Activated CD4-positive, CD25-positive, alpha-beta regulatory T cell (primary cell): Measurements from ENCODE around the gene STEAP2.
"Not testable (repeated sequence)": the region's sequence is repeated elsewhere in the genome, so short reads cannot be mapped to it uniquely, and the experiment has no call there.

Source experiments
- DNase-seq, 4 experiments: peaks; one replicate each; lab custom pipeline; 2025; lab: John Stamatoyannopoulos, UW

STEAP2 gene

DNA sequence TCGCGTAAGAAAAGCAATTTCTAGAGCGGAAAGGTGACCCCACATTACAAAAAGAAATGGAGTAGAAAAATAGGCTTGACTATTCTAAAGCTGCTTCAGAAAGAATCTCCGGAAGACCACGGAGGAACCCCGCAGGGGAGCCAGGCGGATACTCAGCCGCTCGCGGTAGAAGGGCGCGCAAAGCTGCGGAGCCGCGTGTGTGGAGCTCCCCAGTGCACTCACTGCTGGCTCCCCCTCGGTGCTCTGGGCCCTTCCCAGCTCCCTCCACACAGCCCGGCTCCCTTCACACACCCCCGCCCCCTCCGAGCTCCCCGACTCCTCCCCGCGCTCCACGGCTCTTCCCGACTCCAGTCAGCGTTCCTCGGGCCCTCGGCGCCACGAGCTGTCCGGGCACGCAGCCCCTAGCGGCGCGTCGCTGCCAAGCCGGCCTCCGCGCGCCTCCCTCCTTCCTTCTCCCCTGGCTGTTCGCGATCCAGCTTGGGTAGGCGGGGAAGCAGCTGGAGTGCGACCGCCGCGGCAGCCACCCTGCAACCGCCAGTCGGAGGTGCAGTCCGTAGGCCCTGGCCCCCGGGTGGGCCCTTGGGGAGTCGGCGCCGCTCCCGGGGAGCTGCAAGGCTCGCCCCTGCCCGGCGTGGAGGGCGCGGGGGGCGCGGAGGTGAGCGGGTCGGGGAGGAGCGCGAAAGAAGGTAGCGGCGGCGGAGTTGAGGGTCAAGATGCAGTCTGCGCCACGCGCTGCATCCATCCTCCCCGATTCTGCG lies at the start of gene STEAP2:
TSS of gene STEAP2 (plus strand) at position 350 of the 758 bp plus-strand sequence. CDS start 13,343 bp downstream, outside the sequence.
- no peak for DNase-seq

DNA sequence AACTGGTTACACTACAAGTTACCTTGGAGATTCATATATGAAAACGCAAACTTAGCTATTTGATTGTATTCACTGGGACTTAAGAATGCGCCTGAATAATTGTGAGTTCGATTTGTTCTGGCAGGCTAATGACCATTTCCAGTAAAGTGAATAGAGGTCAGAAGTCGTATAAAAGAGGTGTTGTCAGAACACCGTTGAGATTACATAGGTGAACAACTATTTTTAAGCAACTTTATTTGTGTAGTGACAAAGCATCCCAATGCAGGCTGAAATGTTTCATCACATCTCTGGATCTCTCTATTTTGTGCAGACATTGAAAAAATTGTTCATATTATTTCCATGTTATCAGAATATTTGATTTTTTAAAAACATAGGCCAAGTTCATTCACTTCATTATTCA lies 48.0 kb upstream of the STEAP2 start:
- no peak for DNase-seq

DNA sequence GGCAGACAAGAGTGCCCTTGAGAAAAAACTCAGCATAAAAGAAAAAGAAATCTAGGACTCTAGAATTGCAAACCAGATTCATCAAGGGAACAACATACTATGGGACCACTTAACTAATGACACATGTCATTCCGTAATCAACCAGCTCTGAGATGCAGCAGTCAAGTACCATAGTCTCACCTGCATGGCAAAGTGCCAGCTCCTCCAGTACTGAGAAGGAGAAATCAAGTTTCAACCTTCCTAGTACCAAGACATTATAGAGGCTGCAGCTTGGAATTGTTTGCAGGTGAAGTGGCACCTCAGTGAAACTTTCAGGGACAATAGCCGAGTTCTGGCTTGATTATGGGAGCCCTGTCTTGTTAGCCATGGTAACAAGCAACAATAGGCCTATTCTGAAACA lies 45.8 kb upstream of the STEAP2 start:
- no peak for DNase-seq

DNA sequence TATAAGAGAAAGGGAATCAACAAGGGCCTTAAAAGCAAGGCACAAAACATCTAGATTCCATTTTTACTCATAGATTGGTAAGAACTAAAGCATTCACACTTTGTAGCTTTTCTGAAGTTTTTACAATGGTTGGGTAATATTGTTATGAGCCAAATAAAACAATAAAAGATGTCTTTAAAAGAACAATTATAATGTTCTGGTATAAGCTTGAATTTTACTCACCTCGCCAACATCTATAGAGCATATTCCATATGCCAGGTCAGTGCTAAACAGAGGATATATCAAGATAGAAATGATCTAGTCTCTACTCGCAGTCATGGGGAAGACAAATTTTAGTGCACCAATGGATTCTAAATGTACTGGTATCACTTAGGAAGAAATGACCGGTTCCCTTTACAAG lies 45.4 kb upstream of the STEAP2 start:
- DNase-seq, result no peak

DNA sequence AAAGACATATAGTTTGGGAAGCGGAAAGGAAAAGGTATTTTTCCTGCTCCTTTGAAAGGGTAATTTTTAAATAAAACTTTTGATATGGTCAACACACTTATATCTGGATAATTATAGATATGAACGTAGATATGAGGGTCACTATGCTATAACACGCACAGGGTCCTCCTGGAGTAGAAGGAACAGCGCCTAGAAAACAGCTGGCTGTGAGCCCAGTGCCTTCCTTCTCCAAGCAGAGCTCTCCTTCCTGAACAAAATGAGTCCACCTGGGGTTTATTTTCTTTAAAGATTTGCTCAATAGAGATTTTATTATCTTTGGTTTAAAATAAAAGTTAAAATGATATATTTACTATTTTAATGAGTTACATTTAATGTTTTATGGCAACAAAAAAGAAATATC lies 44.2 kb upstream of the STEAP2 start:
- DNase-seq, result no peak

DNA sequence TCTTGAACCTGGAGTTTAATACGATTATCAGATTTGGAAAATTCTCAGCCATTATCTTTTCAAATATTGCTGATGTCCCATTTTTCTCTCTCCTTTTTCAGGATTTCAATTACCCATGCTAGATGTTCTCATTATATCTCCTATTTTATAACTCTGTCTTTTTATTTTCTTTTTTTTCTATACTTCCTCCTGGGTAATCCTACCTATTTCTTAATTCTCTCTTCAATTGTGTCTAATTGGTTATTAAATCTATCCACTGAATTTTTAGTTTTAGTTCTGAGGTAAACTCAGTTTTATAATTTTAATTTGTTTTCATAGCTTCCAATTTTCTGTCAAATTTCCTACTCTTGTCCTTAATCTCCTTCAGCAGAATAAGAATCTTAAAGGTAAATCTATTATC lies 41.6 kb upstream of the STEAP2 start:
- no peak for DNase-seq

DNA sequence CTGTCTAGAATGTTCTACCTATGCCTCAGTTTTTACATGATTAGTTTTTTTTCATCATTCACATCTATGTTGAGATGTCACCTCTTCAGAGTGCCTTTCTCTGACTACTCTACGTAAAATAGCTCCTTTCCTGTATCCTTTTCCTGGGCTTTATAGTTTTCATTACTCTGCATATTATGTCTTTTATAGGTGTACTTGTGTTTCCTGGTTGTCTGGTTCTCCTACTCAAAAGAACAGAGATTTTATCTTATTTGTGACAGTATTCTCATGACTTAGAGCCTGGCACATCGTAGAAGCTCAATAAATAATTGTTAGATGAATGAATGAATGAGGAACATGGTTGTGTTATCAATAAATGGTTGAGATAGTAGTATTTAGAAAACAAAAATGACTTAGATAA lies 39.4 kb upstream of the STEAP2 start:
- DNase-seq, result no peak

DNA sequence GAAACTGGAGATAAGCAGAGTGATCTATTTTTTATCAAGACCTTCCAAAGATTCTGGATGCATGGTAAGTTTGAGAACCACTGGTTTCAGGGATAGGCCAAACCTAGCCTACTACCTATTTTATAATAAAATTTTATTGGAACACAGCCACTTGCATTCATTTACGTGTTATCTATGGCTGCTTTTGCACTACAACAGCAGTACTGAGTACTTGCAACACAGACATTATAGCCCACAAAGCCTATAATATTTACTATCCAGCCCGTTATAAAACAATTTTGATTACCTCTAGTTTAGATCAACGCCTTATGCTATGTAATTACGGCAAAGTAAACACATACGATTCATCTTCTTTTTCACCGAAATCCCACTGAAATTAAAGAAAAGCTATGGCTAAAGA lies 38.9 kb upstream of the STEAP2 start:
- DNase-seq, result no peak

DNA sequence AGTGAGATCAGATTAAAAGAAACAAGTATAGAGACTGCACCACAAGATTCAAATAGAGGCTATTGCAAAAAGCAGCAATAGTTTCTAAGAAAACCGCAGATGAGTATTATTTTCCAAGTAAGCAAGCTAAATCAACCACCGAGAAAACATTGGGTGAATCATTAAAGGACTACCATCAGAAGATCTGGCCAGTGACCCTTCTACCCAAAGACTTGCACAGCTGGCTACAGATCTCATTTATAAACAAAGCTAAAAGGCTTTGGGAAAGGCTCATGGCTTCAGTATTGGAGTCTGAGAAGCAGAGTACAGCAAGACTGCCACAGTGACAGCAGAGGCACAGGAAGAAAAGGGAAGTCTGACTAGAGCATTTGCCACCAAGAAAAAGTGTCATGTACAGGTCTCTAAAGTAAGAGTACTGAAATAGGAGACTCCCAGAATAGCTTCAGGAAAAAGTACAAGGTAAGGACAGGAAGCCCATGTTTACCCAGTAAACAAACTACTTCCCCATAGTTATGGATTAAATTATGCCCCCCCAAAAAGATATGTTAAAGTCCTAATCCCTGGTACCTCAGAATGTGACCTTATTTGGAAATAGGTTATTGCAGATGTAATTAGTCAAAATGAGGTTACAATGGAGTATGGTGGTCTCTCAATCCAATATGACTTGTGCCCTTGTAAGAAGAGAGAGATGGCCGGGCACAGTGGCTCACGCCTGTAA lies 38.3 kb upstream of the STEAP2 start:
- no peak for DNase-seq

DNA sequence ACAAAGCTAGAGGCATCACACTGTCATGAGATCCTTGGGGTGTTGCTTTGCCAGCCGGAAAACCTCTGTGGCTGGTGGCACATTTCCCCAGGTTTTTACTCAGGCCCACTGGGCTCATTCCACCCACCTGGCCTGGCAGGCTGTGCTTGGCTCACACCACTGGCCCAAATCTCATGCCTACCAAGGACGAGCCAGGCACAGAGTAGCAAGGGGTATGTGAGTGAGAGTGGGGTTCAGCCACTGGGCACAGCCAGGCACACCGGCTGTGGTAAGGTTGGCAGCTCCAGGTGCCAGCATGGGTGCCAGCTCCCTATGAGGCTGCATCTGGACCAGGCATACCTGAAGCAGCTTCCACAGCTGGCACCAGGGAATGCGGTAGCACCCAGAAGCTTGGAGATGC lies 35.9 kb upstream of the STEAP2 start:
- DNase-seq, result no peak

DNA sequence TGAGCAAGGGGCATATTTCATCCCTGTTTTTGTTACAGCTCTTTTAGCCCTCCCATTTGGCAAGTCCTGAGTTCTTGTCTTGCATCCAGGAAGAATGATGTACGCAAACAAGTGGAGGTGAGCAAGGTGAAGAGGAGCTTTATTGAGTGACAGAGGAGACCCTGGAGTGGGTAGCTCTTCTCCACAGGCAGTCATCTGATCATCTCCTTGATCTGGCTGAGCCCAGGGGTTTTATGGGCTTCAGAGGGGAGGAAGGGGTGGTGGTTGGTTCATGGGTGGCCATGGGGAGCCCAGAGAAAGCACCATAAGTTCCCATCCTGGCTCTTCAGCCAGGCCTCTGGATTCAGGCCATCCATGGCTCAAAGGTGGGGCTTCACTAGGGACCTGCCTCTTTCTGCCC lies 35.3 kb upstream of the STEAP2 start:
- no peak for DNase-seq

DNA sequence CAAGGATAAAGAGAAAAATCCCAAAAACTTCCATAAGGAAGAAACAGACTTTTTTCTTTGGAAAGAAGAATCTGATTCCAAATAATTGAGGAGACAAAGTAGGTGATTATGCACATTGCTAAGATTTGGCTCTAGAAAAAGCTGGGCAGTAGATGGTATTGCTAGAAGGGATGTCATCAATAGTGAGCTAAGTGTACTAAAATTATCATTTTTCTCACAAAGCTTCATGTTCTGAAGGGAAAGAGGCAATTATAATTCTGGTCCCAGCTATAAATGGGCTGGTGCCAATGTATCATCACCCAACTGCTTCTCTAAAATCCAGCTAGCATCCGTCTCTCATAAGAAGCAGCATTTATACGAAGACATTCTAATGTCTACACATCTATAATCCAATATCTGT lies 33.4 kb upstream of the STEAP2 start:
- no peak for DNase-seq

DNA sequence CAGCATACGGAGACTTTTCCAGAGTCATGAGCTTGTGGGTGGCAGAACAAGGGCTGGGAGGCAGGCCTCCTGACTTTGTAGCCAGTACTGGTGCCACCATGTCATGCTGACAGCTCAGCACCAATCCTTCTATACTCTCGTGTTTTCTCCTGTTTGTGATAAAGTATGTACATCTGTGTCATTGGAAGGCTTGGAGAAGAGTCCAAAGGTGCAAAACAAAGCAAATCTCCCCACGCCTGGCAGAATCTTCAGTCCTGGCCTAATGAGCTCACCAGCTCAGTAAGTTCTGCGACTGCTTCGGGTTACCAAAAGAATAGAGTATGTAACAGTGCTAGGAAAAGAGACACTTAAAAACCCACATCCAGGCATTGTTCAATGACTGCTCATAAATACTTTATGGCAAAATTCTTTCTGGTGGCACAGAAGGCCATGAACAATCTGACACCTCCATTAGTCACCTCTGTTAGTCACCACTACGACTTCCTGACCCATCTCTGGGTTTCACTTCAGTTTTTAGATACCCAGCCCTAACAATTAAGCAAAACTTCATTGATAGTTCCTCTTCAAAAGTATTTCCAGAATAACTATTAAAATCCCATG lies 32.8 kb upstream of the STEAP2 start:
- no peak for DNase-seq

DNA sequence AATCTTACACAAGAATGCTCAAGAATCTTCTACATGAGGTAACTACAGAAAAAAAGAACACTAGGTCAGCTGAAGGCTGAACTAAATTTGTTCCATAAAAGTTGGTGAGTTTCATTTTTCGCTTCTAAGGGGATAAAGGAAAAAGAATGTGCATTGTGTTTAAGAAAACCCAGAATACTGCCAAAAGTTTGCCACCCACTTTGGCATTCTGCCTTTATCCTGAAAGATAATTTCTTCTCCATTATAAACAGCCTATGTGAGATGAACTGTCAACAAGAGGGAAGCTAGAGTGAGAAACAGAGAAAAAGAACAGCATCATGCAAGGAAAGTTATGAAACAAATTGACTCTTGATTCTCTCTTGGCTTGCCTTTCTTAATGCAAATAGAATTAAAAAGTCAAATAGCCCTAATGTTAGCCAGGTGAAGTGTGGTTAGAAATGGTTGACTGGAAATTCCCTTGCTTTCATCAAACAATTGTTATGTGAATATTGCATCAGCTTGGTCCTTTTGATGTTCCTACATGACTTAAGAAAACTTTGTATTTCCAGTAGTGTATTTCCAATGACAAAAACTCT lies 31.4 kb upstream of the STEAP2 start:
- DNase-seq, result no peak

DNA sequence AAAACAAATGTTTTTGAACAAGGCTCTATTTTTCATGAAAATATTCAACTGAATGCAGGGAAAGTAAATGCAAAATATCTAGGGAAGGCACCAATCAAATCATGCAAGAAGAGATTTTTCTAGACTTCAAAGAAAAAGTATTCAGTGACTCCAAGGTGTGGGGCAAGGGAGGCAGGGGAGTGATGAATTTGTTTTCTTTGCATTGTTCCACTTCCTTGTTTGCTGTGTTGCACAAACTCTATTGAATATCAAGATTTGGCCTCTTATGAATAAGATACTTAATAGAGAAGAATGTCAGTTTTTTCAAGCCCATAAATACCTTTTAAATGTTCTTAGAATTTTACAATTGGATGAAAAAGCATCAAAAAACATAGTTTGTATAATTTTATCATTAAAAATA lies 30.9 kb upstream of the STEAP2 start:
- no peak for DNase-seq

DNA sequence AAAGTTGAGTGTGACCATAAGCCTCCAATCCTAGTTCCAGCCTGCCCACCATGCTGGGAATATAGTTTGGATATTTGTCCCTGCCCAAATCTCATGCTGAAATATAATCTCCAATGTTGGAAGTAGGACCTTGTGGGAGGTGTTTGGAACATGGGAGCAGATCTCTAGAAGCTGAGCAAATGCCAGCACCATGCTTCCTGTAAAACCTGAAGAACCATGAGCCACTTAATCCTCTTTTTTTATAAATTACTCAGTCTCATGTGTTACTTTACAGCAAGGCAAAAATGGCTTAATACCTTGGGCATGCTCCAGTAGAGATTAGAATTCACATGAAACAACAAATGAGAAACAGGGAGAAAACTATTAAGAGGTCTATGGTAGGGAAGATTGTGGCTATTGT lies 30.1 kb upstream of the STEAP2 start:
- DNase-seq, result no peak

DNA sequence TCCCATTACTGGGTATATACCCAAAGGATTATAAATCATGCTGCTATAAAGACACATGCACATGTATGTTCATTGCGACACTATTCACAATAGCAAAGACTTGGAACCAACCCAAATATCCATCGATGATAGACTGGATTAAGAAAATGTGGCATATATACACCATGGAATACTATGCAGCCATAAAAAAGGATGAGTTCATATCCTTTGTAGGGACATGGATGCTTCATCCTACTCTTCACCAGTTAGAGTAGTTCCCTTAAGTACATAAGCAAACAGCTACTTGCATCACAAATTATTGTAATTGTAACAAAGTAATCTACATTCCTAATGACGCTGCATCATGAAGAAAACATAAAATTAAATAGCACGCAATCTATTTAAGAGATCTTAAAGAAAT lies 25.2 kb upstream of the STEAP2 start:
- not testable (repeated sequence) for DNase-seq

DNA sequence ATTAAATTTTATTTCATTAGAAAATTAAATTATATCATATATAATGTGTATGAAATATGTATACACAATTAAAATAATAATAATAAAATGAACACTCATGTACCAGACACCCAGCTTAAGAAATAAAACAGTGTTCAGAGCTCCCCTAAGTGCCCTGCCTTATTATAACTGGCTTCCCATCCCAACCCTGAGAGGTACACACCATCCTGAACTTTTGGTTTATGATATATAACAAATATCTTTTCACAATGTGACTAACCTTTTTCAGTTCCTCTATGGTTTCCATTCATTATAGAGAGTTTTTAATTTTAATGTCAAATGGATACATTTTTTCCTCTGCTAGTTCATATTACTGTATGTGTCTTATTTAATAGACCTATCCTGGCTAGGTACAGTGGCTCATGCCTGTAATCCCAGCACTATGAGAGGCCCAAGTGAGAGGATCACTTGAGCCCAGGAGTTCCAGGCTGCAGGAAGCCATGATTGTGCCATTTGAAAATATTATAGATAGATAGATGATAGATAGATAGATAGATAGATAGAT lies 24.0 kb upstream of the STEAP2 start:
- no peak for DNase-seq

DNA sequence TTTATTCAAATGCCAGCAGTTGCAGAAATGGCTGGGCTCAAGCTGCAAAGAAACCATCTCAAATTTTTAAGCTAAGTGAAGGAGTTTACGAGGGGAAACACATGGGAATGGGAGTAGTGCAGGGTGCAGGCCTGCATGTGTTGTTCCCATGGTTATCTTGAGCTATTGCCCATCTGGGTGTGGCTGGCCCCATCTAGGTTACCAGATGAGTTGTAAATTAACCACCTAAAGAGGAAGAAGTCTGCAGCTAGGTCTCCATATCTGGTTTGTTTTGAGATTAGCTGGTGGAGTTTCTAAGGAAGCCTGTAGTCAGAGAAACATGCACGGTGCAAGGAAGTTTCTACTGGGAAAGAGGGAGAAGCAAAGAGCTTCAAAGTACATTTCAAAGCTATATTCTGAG lies 23.3 kb upstream of the STEAP2 start:
- DNase-seq, result no peak

DNA sequence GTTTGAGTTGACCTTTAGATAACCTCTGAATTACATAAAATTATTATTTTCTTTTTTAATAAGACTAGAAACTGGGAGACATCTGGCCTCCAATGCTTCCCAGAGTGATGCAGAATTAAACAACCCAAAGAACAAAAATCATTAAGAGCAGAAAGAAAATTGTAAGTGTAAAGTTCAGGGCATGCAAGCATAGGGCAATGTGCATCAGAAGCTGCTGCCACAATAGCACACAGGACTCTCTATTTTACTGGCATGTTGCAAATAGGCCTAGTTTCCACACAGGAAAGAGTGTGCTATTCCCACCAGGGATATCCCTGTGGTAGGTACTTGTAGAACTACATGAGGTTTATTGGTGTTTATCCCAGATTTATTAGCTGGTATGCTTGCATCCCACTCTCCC lies 20.5 kb upstream of the STEAP2 start:
- DNase-seq, result no peak

DNA sequence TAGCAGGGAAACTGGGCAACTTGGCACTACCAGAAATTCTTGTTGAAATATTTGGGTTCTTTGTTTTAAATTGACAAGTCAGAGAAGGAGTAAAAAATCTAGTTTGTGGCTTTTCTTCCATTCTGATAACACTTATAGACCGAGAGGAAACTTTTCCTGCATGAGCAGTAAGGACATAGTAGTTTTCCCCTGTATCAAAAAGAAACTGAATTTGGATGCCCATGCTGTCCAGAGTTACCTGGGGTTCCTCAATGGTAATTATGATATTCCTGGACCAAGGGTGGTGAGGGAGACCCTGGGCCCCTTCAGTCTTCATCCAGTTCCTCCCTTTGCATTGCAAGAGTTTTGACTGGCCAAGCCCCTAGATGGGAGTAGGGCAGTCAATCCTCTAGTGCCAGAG lies 19.9 kb upstream of the STEAP2 start:
- no peak for DNase-seq

DNA sequence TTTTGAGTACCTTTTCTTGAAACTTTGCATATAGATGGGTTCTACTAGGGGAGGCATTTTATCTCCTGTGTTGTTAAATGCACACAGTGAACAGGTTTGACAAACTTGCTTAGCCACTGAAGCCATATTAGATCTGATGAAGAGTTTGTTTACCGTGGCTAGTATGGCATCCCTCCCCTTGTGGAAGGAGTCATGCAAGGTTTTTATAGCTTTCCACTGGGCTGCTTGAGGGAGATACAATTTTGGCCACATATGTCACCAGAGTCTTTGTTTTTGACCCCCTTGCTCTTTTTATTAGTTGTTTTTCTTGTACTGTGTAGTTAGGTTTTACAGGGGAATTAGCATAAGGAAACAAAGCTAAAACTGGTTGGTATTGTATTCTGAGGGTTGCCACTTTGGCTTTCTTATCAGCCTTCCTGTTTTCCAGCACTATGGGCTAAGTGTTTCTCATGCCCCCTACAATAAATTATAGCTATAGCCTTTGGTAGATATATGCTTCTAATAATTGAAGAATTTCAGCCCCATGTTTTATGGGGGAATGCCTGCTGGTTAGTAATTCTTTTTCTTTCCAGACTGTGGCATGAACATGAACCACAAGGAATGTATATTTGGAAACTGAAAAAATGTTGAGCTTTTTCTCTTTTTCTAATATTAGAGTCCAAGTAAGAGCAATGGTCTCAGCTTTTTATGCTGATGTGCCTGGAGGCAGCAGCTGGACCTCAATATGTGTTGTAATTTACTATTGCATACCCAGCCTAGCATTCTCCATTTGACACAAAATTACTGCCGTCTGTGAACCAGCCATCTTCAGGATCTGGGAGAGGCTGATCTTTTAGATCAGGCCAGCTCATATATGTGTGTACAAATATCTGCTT lies 18.4 kb upstream of the STEAP2 start:
- no peak for DNase-seq
